HEK293 (cell line): Measurements from ENCODE around the gene TMEM151A.
A peak's percentile ranks its signal among the peaks of the same experiment; 100 is the strongest.

Source experiments
- CTCF ChIP-seq: fragments of 450-650 bp; formaldehyde crosslinking; IDR thresholded peaks from 2 replicates; pipeline ENCODE4 v1.5.1; 2016; ENCODE audit warnings: missing biosample characterization, missing genetic modification characterization
- EGR2 ChIP-seq: fragments of 450-650 bp; formaldehyde crosslinking; IDR thresholded peaks from 2 replicates; pipeline ENCODE4 v1.5.1; 2016; ENCODE audit warnings: low read depth, missing biosample characterization, missing genetic modification characterization
- KLF17 ChIP-seq: fragments of 450-650 bp; formaldehyde crosslinking; IDR thresholded peaks from 2 replicates; pipeline ENCODE4 v1.5.1; 2016; ENCODE audit warnings: missing biosample characterization, missing genetic modification characterization
- KLF9 ChIP-seq: fragments of 450-650 bp; formaldehyde crosslinking; IDR thresholded peaks from 2 replicates; pipeline ENCODE4 v1.5.1; 2016; ENCODE audit warnings: missing biosample characterization, missing genetic modification characterization, low read depth
- SP3 ChIP-seq: fragments of 450-650 bp; formaldehyde crosslinking; IDR thresholded peaks from 2 replicates; pipeline ENCODE4 v1.5.1; 2016; ENCODE audit warnings: missing biosample characterization, missing genetic modification characterization
- ZFP69B ChIP-seq: fragments of 450-650 bp; formaldehyde crosslinking; IDR thresholded peaks from 2 replicates; pipeline ENCODE4 v1.5.1; 2016; ENCODE audit warnings: missing biosample characterization, missing genetic modification characterization
- ZIC2 ChIP-seq: fragments of 450-650 bp; formaldehyde crosslinking; IDR thresholded peaks from 2 replicates; pipeline ENCODE4 v1.5.1; 2016; ENCODE audit warnings: missing biosample characterization, missing genetic modification characterization
- ZNF175 ChIP-seq: fragments of 450-650 bp; formaldehyde crosslinking; IDR thresholded peaks from 2 replicates; pipeline ENCODE4 v1.5.1; 2016; ENCODE audit warnings: missing biosample characterization, missing genetic modification characterization
- ZNF335 ChIP-seq: fragments of 450-650 bp; formaldehyde crosslinking; conservative IDR thresholded peaks from 2 replicates; pipeline ENCODE4 v1.5.1; 2016; ENCODE audit warnings: missing biosample characterization, missing genetic modification characterization
- ZNF560 ChIP-seq: fragments of 450-650 bp; formaldehyde crosslinking; IDR thresholded peaks from 2 replicates; pipeline ENCODE4 v1.5.1; 2017; ENCODE audit warnings: missing biosample characterization, missing genetic modification characterization, borderline replicate concordance
- ZNF624 ChIP-seq: fragments of 450-650 bp; formaldehyde crosslinking; IDR thresholded peaks from 2 replicates; pipeline ENCODE4 v1.5.1; 2017; ENCODE audit warnings: missing biosample characterization, missing genetic modification characterization
- ZNF747 ChIP-seq: fragments of 450-650 bp; formaldehyde crosslinking; IDR thresholded peaks from 2 replicates; pipeline ENCODE4 v1.5.1; 2016; ENCODE audit warnings: missing biosample characterization, missing genetic modification characterization
- TF ChIP-seq, protein P1 (sequence below): fragments of 450-650 bp; formaldehyde crosslinking; IDR thresholded peaks from 2 replicates; pipeline ENCODE4 v1.5.1; 2016; ENCODE audit warnings: missing biosample characterization, missing genetic modification characterization
- TF ChIP-seq, protein P2 (sequence below): fragments of 450-650 bp; formaldehyde crosslinking; IDR thresholded peaks from 2 replicates; pipeline ENCODE4 v1.5.1; 2016; ENCODE audit warnings: missing biosample characterization, missing genetic modification characterization
- TF ChIP-seq, protein P3 (sequence below): fragments of 450-650 bp; formaldehyde crosslinking; IDR thresholded peaks from 2 replicates; pipeline ENCODE4 v1.5.1; 2016; ENCODE audit warnings: missing biosample characterization, missing genetic modification characterization

The TMEM151A gene

GRCh38 chr11:66267379-66268243 is 24.1 kb upstream of the TMEM151A start (continued):
- TF ChIP-seq, protein P1, sequence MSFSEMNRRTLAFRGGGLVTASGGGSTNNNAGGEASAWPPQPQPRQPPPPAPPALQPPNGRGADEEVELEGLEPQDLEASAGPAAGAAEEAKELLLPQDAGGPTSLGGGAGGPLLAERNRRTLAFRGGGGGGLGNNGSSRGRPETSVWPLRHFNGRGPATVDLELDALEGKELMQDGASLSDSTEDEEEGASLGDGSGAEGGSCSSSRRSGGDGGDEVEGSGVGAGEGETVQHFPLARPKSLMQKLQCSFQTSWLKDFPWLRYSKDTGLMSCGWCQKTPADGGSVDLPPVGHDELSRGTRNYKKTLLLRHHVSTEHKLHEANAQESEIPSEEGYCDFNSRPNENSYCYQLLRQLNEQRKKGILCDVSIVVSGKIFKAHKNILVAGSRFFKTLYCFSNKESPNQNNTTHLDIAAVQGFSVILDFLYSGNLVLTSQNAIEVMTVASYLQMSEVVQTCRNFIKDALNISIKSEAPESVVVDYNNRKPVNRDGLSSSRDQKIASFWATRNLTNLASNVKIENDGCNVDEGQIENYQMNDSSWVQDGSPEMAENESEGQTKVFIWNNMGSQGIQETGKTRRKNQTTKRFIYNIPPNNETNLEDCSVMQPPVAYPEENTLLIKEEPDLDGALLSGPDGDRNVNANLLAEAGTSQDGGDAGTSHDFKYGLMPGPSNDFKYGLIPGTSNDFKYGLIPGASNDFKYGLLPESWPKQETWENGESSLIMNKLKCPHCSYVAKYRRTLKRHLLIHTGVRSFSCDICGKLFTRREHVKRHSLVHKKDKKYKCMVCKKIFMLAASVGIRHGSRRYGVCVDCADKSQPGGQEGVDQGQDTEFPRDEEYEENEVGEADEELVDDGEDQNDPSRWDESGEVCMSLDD (tag by site-specific recombination) = peak; percentile 76
- TF ChIP-seq ZFP69B (tag by site-specific recombination) = peak; percentile 67; the same call in 1 of the 2 replicates
- TF ChIP-seq ZIC2 (tag by site-specific recombination) = peak; percentile 30; the same call in 1 of the 2 replicates
- no peak for TF ChIP-seq ZNF747 (tag by site-specific recombination)
- TF ChIP-seq, protein P2, sequence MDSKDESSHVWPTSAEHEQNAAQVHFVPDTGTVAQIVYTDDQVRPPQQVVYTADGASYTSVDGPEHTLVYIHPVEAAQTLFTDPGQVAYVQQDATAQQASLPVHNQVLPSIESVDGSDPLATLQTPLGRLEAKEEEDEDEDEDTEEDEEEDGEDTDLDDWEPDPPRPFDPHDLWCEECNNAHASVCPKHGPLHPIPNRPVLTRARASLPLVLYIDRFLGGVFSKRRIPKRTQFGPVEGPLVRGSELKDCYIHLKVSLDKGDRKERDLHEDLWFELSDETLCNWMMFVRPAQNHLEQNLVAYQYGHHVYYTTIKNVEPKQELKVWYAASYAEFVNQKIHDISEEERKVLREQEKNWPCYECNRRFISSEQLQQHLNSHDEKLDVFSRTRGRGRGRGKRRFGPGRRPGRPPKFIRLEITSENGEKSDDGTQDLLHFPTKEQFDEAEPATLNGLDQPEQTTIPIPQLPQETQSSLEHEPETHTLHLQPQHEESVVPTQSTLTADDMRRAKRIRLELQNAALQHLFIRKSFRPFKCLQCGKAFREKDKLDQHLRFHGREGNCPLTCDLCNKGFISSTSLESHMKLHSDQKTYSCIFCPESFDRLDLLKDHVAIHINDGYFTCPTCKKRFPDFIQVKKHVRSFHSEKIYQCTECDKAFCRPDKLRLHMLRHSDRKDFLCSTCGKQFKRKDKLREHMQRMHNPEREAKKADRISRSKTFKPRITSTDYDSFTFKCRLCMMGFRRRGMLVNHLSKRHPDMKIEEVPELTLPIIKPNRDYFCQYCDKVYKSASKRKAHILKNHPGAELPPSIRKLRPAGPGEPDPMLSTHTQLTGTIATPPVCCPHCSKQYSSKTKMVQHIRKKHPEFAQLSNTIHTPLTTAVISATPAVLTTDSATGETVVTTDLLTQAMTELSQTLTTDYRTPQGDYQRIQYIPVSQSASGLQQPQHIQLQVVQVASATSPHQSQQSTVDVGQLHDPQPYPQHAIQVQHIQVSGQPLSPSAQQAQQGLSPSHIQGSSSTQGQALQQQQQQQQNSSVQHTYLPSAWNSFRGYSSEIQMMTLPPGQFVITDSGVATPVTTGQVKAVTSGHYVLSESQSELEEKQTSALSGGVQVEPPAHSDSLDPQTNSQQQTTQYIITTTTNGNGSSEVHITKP (tag by site-specific recombination) = peak; percentile 98
- no peak for TF ChIP-seq ZNF560 (tag by site-specific recombination)
- 0 out of 2 replicates have a peak, but pooled peaks have one; percentile 16 for TF ChIP-seq EGR2 (tag by site-specific recombination)
- peak; percentile 83 for TF ChIP-seq SP3 (tag by site-specific recombination)
- peak; percentile 41; the same call in 1 of the 2 replicates for TF ChIP-seq KLF17 (tag by site-specific recombination)
- TF ChIP-seq, protein P3, sequence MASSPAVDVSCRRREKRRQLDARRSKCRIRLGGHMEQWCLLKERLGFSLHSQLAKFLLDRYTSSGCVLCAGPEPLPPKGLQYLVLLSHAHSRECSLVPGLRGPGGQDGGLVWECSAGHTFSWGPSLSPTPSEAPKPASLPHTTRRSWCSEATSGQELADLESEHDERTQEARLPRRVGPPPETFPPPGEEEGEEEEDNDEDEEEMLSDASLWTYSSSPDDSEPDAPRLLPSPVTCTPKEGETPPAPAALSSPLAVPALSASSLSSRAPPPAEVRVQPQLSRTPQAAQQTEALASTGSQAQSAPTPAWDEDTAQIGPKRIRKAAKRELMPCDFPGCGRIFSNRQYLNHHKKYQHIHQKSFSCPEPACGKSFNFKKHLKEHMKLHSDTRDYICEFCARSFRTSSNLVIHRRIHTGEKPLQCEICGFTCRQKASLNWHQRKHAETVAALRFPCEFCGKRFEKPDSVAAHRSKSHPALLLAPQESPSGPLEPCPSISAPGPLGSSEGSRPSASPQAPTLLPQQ = peak; percentile 82
- TF ChIP-seq ZNF335 = peak; percentile 38
- TF ChIP-seq ZNF175 = no peak
- TF ChIP-seq KLF9 (tag by site-specific recombination) = peak; percentile 93
- peak; percentile 52; the same call in 1 of the 2 replicates for TF ChIP-seq CTCF
- TF ChIP-seq ZNF624 (tag by site-specific recombination) = no peak
